HUDEP-2 (cell line): ENCODE data around the gene TRPC5OS.

Experiments used
- DNase-seq, 76 experiments: peaks; one replicate each; lab custom pipeline; 2025; ENCODE audit not compliant: unreplicated experiment in 76 of 76; lab: John Stamatoyannopoulos, UW

TRPC5OS gene

DNA sequence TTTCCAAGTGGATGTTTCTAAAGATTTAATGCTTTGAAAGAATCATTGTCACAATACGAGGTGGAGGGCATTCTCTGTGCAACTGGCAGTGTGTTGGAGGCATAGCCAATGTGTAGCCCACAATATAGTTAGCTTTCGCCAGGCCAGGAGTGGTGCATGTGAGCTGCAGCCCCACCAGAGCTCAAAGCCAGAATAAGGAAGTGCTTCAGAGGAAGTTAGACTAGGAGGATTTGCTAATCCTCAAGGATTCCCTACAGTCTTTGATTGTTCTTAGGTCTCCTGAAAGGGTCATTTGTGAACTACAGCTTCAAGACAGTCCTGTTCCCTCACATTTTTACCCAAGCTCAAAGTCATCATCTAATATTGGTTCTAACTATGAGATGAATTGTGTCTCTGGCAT lies 16.4 kb downstream of the TRPC5OS start:
- no peak for DNase-seq

DNA sequence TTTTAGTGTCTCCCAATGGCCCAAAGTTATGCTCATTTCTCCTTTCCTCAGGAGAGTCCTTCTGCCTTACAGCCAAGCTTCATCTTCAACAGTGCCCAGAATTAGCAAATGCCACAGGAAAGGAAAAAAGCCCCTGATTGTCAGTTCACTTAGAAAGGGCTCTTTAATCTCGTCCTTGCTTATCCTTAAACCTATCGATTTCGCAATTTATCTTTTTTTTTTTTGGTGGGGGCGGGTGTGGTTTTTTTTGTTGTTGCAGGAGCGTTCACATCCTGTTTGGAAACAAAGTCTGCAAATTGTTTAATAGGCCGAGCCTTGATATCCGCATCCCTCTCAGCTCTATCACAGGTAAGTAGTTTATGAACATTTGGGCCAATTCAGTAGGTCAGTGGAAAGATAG lies 20.2 kb downstream of the TRPC5OS start:
- no peak for DNase-seq

DNA sequence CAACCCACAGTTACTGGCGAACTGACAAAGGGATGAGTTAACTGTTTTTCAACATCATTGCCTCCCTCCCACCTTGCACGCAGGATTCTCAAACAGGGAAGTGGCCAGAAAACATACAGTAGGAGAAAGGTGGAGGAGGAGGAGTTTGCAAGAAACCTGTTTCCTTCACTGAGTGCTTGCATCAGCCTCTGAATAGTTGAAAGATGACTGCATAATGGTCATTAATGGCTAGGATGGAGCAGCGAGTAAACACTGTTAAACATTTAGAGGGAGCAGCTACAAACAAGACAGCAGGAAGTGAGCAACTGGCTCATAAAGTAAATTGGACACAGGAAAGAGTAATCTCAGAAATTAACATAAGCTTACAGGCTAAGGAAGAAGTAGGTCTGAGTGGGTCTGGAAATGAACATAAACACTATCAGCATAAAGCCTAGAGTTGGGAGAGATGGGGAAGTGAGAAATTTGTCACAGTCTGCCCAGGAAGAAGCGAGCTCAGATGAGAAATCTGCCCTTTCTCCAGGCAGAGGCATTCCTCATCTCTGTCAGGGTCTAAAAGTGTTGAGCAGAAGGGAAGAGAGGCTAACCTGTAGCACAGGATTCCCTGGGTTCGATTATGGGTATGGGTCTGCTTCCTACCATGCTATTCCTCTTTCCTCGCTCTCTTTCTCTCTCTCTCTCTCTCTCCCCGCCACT lies 38.6 kb downstream of the TRPC5OS start:
- no peak for DNase-seq

DNA sequence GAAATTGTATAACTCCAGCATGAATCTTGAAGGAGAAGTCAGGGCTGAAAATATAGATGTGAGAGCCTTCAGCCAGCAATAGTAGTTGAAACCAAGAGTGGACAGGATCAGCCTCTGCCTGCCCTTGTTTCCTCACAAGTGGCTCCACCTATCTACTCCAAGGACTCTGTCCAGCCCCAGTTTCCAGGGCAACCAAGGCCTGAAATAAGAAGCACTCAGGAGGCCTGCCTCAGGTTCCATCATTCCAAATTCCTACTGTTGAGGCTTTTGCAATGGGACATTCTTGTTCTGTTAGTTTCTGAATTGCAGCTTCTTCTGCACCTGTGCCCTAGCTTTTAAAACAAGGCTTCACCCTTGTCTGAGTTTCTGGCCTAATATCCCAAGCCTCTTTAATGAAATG lies 41.6 kb downstream of the TRPC5OS start:
- no peak for DNase-seq

DNA sequence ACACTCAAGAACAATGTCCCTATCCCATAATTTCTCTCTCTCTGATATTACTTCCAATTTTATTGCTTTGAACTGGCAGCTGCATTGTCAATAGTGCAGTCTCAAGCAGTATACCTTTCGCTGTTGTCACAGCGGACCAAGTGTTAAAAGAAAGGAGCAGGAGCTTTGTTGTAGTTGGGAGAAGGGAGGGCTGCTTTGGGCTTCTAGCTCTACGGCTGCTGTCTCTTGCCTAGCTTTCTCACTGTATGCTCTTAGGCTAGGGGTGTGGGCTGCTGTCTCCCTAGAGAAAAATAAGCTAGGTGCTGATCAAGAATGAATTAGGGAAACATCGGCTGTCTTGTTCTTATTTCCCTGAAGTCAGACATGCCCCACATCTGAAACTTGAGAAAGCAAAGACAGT lies 52.5 kb downstream of the TRPC5OS start:
- DNase-seq: no peak
